Measurements from ENCODE around the gene MAP1LC3A.
"Not testable (repeated sequence)": the region's sequence is repeated elsewhere in the genome, so short reads cannot be mapped to it uniquely, and the experiment has no call there.

The MAP1LC3A gene

DNA sequence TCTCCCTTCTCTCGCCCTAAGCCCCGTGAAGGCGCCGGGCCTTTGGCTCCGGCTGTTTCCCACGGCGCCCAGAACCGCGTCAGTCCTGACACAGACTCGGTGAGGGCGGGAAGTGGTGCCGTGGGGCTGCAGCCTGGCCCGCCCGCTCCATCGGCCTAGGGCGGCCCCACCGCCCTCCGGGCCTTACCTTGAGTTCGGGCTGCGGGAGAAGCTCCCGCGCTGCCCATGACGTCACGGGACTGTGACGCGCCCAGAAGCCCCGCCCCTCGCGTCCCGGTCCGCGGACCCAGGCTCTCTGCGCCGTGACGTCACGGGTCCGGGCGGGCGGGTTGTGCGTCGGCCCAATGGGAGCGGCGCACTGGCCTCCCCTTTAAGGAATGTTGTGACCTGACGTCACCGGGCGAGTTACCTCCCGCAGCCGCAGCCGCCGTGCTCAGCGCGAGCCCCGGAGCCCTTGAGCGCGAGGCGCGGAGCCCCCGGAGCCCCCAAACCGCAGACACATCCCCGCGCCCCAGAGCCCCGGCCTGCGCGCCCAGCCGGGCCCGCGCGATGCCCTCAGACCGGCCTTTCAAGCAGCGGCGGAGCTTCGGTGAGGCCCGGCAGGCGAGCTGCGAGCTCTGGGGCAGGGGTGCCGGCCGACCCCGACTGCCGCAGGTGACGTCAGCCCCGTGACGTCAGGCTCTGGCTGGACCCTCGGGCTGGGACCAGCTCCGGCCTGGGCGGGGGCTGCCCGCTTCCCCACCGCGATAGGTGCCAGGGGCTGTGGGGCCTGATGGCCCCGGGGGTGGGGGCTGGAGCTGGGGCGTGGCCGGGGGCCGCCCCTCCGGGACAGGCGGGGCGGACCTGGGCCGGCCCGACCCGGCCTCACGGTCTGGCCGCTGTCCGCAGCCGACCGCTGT is at the start of gene MAP1LC3A:
Gene MAP1LC3A (plus strand): TSS at position 399 of the 899 bp plus-strand sequence. CDS start 151 bp downstream, at position 550.
- no peak for DNase-seq

DNA sequence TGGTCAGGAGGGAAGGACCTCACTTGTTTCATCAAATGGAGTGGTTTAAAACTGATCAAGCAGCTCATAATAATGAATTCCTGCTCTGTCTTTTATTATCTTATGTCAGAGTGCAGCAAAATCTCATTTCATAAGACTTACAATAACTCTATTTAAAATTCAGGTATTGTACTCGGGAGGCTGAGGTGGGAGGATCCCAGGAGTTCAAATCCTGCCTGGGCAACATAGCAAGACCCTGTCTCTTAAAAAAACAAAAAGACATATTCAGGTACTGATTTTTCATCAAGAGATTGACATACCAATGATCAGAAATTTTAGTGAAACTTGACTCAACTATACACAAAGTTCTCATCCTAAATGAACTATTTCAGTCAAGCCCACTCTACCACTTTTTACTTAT is 47.9 kb upstream of the MAP1LC3A start:
- DNase-seq = no peak

DNA sequence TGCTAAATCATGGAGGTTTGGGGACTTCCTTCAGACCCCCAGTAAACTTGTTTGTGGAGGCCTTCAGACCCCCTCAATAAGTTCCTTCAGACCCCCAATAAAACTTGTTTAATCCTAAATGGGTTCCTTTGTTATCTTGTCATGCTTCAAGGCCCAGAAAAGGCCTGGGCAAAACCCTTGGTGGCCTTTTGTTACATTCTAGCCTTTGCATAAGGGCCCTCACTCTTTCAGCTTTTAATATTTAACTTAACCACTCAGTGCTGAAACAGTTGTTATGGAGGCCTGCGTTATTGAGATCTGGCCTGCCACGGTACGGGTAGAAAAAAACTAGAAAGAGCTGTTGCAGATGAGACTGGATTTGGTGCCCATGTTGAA is 46.6 kb upstream of the MAP1LC3A start:
- DNase-seq = no peak

DNA sequence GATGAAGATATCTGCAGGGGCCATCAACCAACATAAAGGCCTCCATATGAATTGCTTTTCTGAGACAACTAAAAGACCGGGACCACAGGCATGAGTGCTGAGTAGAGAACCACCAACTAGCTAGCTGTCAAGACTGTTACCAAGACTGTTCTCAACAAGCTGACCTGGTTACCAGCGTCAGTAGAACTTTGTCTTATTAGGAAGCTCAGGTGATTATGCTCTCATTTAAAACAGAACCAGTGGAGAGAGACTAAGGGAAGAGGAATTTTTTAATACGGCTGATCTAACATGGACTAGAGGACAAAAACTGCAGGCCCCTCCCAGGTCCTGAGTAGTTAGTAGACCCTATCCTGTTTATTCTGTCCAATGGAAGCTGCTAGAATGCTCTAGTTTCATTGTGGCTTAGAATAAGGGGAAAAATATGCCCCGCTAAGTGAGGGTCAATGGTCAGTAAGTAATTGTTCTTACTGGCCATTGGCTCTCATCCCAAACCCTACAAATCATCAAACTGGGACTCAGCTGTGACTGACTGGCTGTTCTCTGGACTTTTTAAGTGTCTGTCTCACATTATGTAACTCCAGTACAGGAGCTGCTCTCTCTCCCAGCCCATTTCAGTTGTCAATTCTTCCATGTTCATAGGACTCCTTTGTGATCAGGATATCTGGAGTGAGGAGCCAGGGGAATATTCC is 46.1 kb upstream of the MAP1LC3A start:
- DNase-seq = no peak

DNA sequence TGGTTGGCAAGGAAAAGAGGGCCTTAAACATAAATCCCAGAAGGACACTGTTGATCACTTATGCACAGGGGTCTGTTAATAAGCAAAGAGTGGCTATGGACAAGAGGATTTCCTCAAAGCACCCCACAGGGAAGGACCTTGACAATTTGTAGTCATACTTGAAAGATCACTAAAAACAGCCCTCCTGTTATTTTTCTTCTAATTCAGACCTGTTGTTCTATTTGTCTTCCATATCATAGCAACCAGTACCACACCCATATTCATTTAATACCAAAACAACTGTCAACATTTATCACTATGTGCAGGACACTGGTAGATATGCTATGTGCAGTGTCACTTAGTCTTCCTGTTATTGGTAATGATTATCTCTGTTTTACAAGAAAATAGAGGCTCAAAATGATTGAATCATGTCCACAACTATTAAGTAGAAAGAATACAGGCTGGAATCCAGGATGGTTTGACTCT is 45.5 kb upstream of the MAP1LC3A start:
- DNase-seq = no peak

DNA sequence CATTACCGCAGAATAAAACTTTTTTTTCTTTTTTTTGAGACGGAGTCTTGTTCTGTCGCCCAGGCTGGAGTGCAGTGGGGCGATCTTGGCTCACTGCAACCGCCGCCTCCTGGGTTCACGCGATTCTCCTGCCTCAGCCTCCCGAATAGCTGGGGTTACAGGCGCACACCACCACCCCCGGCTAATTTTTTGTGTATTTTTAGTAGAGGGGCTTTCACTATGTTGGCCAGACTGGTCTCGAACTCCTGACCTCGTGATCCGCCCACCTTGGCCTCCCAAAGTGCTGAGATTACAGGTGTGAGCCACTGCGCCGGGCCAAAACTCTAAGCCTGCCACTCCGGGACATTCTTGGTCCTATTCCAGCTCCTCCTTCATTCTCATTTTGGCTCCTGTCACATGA is 44.5 kb upstream of the MAP1LC3A start:
- not testable (repeated sequence) for DNase-seq

DNA sequence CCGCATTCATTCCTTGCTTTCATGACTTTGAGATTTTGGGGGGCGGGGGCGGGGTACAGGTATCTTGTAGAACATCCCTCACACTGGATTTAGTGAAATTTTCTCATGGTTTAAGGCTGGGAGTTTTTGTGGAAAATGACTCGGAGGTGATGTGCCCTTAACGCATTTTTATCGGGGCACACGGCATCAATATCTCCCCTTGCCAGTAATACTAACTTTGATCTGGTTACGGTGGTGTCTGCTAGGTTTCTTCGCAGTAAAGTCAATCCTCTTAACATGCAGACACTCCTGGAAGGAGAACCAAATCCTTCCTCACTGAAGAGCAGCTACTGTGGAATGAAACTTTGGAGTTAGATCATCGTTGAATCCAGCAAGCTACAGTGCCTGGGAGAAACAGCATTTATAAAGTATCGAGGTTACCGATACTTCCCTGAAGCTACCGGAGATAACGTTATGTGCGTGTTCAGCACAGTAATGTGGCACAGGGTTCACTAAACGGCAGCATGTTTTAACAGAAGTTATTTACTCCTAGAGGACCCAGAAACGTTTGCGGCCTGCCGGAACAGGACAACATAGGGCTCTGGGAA is 43.5 kb upstream of the MAP1LC3A start:
- DNase-seq = no peak

DNA sequence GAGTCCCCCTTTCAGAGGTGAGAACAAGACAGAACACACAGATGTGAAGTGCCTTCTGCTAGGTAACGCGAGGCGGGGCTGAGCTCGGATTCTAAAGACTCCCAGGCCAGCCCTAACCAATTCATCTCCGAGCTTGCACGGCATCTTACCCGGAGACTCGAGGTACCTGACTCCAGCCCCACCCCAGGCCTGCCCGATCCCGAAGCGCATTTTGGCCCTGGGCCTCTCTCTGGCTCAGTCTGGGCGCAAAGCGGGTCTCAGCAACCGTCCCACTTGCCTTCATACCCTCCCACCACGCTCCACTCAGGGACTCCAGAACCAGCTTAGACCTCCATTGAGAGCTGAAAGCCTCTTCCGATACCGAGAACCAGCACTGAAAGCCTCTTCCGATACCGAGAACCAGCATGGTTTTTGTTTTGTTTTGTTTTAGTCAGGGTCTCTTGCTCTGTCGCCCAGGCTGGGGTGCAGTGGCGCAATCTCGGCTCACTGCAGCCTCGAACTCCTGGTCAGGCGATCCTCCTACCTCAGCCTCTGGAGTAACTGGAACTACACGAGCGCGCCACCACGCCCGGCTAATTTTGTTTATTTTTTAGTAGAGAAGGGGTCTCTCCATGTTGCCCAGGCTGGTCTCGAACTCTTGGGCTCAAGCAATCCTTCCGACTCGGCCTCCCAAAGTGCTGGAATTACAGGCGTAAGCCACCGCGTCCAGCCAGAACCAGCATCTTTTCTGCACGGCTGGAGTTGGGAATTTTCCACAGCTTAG is 42.9 kb upstream of the MAP1LC3A start:
- DNase-seq = peak; percentile 16

DNA sequence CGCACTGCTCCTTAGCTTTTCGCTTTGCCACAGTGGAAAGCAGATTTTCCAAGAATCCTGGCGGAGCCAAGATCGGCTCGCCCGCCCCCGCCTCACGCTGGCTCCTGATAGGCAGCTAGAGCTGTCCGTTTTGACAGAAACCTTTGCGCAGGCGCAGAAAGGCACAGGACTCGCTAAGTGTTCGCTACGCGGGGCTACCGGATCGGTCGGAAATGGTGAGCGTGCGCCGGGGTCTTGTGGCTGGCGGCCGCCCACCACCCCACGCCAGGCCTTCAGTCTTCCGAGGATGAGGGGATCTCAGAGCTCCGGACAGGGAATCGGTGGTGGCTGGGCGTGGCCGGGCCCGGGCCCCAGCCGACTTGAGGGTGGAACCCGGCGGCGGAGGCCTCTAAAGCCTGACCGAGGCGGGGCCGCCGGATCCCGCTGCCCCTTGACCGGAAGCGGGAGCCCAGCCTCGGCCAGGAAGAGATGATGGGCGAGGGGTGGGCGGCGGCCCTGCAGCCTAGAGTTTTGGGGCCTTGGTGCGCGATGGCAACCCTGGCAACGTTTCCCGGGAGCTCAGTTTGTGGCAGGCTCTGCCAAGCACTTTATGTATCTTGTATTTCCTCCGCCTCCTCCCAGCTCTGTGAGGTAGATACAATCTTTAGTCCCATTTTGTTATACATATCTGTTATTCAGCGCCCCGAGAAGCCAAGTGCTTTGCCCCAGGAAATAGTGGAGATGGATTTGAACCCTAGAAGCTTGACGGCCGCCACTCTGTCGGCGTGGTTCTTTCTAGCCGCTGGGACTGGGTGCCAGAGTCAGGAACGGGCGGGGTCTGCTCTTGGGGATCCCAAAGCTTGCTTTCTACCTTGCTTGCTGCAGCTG is 42.0 kb upstream of the MAP1LC3A start, which contains the start of gene DYNLRB1:
Gene DYNLRB1 (plus strand): TSS at position 176 of the 867 bp plus-strand sequence. CDS start 37 bp downstream, at position 213.
- DNase-seq = peak; percentile 94

DNA sequence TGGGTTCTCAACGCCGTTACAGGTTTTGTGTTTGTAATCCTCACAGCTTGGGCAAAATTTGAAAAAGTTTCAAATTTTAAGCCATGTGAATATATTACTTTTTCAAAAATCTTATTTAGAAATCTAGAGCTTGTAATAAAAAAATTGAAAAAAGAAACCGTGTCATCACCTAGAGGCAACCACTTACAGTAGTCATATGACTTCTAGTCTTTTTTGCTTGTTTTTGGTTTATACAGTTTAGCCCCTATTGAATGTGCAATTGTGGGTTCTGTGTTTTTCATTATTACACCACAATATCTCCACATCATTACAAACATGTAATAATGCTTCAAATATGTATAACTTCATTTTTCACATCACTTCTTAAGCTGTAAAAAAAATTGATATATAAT is 41.4 kb upstream of the MAP1LC3A start:
- no peak for DNase-seq

DNA sequence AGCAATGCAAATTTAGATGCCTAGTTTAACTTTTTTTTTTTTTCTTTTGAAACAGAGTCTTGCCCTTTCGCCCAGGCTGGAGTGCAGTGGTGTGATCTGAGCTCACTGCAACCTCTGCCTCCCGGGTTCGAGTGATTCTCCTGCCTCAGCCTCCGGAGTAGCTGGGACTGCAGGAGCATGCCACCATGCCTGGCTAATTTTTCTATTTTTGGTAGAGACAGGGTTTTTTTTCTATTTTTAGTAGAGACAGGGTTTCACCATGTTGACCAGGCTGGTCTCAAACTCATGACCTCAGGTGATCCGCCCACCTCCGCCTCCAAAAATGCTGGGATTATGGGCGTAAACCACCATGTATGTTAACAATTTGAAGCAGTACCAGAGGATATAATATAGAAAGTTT is 39.7 kb upstream of the MAP1LC3A start:
- not testable (repeated sequence) for DNase-seq

DNA sequence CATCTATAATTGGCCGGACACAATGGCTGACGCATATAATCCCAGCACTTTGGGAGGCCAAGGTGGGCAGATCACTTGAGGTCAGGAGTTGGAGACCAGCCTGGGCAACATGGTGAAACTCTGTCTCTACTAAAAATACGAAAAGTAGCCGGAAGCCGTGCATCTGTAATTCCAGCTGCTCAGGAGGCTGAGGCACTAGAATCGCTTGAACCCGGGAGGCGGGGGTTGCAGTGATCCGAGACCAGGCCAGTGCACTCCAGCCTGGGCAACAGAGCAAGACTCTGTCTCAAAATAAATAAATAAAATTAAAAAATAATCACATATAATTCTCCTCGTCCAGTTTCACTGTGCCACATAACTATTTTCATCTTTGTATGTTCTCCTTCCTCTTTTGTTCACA is 38.7 kb upstream of the MAP1LC3A start:
- DNase-seq = not testable (repeated sequence)

DNA sequence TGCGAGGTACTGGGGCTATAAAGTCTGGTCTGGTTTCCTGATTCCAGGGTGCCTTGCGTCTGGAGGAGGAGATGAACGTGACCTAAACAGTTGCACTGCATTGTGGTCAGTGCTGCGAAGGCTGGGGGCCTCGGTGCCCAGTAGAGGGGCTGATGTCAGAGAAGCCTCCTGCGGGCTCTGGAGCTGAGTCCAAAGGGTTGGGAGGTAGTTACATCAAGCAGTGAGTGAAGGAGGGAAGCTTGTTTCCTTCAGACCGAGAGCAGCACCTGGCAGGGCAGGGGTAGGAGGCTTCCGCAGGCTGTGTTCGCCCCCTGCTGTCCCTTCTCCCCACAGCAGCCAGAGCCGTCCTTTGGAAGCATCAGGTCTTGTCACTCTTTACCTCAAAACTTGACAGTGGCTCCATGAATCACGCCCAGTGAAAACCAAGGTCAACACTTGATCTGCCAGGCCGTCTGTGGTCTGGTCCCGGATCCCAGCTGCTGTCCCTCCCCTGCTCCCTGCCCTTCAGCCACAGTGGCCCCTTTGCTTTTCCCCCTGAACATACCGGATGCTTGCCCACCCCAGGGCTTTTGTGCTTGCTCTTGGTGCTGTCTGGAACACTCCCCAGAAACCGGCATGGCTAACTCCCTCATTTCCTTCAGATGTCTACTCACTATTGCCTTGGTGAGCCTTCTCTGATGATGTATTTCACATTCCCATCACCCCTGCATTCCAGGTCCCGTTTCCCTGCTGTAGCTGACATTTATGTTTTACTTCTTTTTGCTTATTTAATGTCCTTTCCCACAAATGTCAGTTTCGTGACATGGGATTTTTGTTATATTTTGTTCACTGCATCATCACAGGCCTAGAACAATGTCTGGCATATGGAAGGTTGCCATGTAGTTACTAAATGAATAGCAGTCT is 35.3 kb upstream of the MAP1LC3A start:
- DNase-seq = no peak

DNA sequence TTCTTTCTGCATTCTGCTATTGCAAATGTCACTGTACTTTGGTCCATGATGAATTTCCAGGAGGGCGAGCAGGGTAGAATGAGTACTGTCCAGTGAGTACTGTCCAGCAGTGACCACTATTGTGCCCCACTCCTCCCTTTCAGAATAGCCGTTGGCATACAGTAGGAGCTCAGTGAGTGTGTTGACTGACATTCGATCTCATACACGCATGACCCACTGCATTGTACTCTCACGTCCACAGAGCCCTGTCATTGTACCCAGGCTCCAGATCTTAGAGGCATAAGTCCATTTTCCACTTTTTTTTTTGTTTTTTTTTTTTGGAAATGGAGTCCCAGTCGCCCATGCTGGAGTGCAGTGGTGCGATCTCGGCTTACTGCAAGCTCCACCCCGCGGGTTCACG is 34.1 kb upstream of the MAP1LC3A start:
- no peak for DNase-seq

DNA sequence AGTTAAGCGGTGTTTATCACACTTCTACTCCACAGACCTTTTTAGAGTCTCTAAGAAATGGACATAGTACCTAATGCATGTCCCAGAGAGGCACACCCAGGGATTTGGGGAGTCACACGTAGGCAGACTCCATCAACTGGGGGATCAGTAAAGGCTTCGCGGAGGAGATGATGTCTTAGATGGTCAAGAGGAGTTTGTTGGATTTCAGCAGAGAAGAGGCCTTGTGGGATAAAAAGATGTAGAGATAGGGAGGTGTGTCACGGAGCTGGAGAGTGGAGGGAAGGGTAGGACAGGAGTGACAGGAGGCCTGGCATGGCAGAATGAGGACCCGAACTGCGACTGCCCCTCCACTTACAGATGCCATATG is 33.2 kb upstream of the MAP1LC3A start:
- DNase-seq = no peak

DNA sequence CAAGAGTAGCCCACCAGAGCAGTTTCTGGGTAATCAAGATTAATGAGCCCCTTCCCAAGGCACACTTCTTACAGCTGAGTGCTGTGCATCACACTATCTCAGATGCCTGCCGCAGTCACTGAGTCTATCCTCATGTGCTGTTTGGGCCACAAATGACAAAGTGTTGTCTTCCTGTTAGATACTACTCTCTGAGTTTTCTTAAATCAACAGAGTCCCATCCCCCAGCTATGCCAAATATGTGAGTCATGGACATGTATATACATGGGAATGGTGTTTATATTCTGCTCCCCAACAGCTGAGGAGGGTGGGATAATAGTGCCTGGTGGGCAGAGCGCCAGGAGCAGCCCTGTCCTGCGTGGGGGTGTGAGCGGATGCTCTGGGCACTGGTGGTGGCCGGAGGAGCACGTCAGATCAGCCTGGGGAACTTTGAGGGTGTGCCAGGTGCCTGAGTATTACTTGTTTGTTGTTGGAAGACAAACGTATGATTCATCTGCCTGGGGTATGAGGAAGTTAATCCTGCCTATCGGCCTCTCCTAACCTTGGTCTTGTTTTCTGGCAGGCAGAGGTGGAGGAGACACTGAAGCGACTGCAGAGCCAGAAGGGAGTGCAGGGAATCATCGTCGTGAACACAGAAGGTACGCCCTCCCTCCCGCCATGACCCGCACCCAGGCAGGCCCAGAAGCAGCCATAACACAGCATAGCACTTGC is 32.7 kb upstream of the MAP1LC3A start:
- no peak for DNase-seq

DNA sequence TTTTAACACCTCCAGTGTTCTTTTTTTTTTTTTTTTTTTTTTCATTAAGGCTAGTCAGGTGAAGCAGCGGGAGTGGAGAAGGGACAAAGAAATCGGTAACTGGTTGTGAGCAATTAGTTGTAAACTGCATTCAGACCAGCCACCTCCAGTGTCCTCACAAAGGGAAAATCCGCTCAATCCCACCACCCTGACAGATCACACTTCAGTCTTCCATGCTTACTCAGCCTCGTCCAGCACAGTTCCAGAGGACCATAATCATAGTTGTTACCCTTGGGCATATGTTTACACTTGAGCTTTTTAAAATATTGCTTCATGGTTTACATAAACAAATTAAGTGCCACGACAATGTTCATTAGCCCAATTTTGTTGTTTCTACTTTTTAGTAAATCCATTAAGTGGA is 32.1 kb upstream of the MAP1LC3A start:
- DNase-seq = no peak

DNA sequence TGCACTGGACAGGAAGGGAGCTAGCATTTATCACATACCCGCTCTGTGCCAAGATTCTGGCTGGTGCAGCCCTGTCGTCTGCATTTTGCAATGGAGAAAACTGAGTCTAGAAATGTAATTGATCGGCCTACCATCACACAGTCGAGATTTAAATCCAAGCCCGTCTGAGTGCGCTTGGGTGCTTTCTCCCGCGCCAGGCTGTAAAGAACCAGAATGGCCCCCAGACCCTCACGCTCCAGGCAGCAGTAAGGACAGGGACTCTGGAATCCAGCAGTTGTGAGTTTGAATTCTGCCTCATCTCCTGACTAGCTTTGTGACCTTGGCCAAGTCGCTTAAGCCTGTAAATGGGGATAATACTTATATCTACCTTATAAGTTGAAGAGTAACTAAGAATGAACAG is 31.5 kb upstream of the MAP1LC3A start:
- no peak for DNase-seq

DNA sequence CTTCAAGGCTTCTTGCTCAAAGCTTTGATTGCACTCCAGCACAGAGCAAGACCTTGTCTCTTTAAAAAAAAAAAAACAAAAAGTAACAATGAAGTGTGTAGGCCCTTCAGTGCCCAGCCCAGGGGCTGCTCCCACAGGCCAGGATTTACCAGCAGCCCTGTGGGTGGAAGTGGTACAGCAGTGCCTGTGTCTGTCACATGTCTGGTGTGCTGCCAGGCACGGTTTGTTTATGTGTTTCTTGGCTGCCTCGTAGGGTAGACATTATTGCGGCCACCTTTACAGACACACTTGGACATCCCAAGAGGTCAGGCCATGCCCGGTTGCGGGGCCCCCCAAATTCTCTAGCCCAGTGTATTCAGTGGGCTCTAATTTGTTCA is 29.6 kb upstream of the MAP1LC3A start:
- DNase-seq = no peak

DNA sequence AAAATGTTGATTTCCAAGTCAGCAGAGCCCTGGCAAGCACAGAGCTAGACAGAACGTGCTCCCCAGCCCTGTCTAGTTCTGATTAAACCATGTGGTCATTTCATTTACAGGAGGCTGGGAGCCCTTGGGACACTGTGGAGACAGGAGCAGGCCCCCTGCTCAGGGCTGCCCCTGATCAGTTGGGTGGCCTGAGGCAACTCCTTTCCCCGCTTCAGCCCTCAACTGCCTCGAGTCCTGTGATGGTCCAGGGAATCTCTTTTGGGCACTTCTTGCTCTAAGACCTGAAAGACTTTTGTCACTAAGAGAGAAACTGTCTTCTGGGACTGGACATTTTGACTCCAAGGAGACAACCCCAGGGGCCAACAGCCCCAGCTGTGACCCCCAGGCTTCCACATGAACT is 28.8 kb upstream of the MAP1LC3A start:
- no peak for DNase-seq
